GM19328 (cell line): ENCODE data around the gene TRIM75.
"Not testable (repeated sequence)": the region's sequence is repeated elsewhere in the genome, so short reads cannot be mapped to it uniquely, and the experiment has no call there.

Experiments
- ATAC-seq: cut with Tn5 transposase; IDR thresholded peaks from one replicate; pipeline ENCODE4 v1.9.1; 2021; ENCODE audit warnings: mild to moderate bottlenecking, moderate library complexity; ENCODE audit not compliant: unreplicated experiment

Gene TRIM75

GRCh38 chr4:165053645-165054044 is at the start of gene TRIM75:
TSS of gene TRIM75 (plus strand) at chr4:165053866. CDS start at chr4:165059148, 5,282 bp downstream.
- ATAC-seq, result no peak

GRCh38 chr4:165005352-165005925 is 48.2 kb upstream of the TRIM75 start:
- ATAC-seq, result no peak

- no peak for ATAC-seq
Observed at GRCh38 chr4:165006456-165006855, 47.2 kb upstream of the TRIM75 start.

- ATAC-seq, result no peak
Observed at GRCh38 chr4:165006886-165007285, 46.8 kb upstream of the TRIM75 start.

- no peak for ATAC-seq
Observed at GRCh38 chr4:165009493-165010227, 44.0 kb upstream of the TRIM75 start.

GRCh38 chr4:165010487-165010886 is 43.2 kb upstream of the TRIM75 start:
- ATAC-seq, result no peak

- no peak for ATAC-seq
Observed at GRCh38 chr4:165010991-165011390, 42.7 kb upstream of the TRIM75 start.

GRCh38 chr4:165011403-165011802 is 42.3 kb upstream of the TRIM75 start:
- ATAC-seq, result no peak

- ATAC-seq, result no peak
Observed at GRCh38 chr4:165013691-165014090, 40.0 kb upstream of the TRIM75 start.

GRCh38 chr4:165016971-165017370 is 36.7 kb upstream of the TRIM75 start:
- no peak for ATAC-seq

GRCh38 chr4:165019995-165020394 is 33.7 kb upstream of the TRIM75 start:
- ATAC-seq, result not testable (repeated sequence)

- ATAC-seq, result not testable (repeated sequence)
Observed at GRCh38 chr4:165025782-165026181, 27.9 kb upstream of the TRIM75 start.

GRCh38 chr4:165027762-165028402 is 25.8 kb upstream of the TRIM75 start:
- no peak for ATAC-seq

GRCh38 chr4:165031436-165032211 is 22.0 kb upstream of the TRIM75 start, which contains the start of gene TRIM60:
TSS of gene TRIM60 (plus strand) at chr4:165031999. CDS start at chr4:165040073, 8,074 bp downstream.
- ATAC-seq, result no peak

GRCh38 chr4:165048170-165048569 is 5.5 kb upstream of the TRIM75 start:
- ATAC-seq, result no peak

- no peak for ATAC-seq
Observed at GRCh38 chr4:165052627-165053026, 1.0 kb upstream of the TRIM75 start.

GRCh38 chr4:165055601-165056000 is 1.9 kb downstream of the TRIM75 start:
- no peak for ATAC-seq

- no peak for ATAC-seq
Observed at GRCh38 chr4:165058666-165059065, 5.0 kb downstream of the TRIM75 start.

- no peak for ATAC-seq
Observed at GRCh38 chr4:165059386-165059785, 5.7 kb downstream of the TRIM75 start.

GRCh38 chr4:165060938-165061337 is 7.3 kb downstream of the TRIM75 start:
- no peak for ATAC-seq

GRCh38 chr4:165070560-165070959 is 16.9 kb downstream of the TRIM75 start:
- no peak for ATAC-seq
